Cortex of kidney (tissue), 1 donor: Measurements from ENCODE around the gene MAMDC2.

Experiments
- DNase-seq: peaks from one replicate; lab custom pipeline; 2025; lab: John Stamatoyannopoulos, UW

MAMDC2 gene

DNA sequence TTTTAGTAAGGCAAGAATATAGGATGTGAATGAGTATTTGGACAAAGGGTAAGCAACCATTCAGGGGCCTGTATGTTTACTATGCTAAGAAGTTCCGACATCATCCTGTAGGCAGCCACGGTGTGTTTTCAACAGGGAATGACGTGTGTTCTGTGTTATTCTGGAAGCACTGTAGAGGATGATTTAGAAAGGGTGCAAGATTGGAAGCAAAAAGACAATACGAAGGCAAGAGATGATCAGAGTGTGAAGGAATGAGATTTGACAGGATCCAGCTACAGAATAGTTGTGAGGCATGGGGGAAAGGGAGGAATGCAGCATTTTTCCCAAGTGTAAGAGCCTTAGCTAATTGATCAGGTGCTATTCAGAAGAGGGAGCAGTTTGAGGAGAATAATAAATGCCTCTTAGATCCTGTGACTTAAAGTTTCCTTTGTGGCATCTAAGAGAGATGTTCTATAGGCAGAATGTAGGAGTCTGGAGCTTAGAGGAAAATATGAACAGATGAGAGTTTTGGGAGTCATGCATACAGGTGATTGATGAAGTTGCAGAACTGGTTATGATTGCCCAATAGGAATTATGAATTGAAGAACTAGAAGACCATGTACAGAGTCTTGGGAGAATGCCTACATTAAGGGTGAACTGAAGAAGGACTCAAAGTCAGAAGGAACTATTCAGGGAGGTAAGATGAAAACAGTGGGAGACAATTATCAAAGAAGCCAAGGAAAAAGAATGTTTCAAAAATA is 217.7 kb downstream of the MAMDC2 start:
- DNase-seq = no peak

DNA sequence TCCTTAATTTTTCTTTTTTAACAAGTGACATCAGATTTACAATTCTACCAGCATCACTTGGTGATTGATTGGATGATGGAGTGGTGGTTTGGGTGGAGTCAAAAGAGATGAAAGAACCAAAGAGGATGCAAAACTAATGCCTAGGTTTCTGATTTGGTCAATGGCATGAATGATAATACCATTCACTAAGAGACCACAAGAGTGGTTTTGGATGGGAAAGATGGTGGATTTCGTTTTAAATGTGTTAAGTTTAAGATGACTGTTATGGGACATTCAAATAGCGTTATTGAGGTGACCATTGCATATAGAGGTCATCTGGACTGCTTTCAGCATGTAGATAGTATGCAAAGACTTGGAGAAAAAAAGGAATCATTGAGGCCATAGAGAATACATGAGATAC is 218.7 kb downstream of the MAMDC2 start:
- no peak for DNase-seq

- DNase-seq = no peak
Measured at GRCh38 chr9:70262948-70263347, 219.3 kb downstream of the MAMDC2 start.

DNA sequence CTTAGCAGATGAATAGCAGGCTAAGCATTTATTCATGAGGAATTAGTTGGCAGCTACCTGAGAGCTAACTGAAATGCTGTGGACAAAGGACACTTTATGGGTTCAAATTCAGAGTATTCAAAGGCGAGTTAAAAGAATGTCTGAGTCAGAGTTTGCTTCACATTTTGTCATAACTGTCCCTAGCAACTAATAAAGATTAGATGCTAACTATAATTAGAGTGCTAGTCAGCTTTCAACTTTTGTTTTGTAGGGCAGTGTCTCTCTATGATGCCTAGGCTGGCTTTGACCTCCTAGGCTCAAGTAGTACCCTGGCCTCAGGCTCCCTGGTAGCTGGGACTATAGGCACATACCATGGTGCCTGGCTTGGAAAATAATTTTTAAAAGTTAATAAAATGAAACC is 219.8 kb downstream of the MAMDC2 start:
- DNase-seq = no peak
